Omental fat pad (tissue), 4 donors: ENCODE data around the gene PTPN11. TPM values are rescaled to one million over a fixed set of nuclear protein-coding genes. Genes with fewer than 3 reads are reported as not detected.

Source experiments
- ATAC-seq: fragments of 150-250 bp; one replicate; pipeline ENCODE4 v1.9.1; 2016; ENCODE audit warnings: mild to moderate bottlenecking, moderate library complexity; ENCODE audit not compliant: low FRiP score
- DNase-seq: peaks from one replicate; pipeline ENCODE4 v3.0.0-alpha.2; 2019; ENCODE audit warnings: low spot score
- total RNA-seq, 4 donors: library from RNA; depleted of rRNA; stranded (reverse); fragments of >200 nt; gene quantifications; one replicate each; pipeline ENCODE4 v1.1.0, GENCODE V29; 2016
- TF ChIP-seq, protein P1 (sequence below), 3 donors: fragments of 450-650 bp; IDR thresholded peaks; one replicate each; pipeline ENCODE4 v1.5.1; 2016 to 2017; ENCODE audit warnings: antibody characterized with exemption in 3 of 3, mild to moderate bottlenecking in 3 of 3, moderate library complexity in 2 of 3

PTPN11 gene
- total RNA-seq, 4 donors from 2014 or later, result 98.0 to 134 (median 122) TPM

DNA sequence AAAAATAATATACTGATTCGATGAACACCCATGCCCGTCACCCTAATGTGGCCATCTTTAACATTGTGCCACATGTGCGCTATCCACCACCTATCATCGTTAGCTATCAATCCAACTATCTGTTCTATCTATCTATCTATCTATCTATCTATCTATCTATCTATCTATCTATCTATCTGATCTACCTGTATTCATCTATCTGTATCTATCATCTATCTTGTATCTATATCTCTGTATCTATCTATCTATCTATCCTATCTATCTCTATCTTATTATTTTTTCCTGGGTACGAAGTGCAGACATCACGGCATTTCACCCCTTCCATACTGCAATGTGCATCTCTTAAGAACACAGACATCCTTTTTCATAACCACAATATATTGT is 106.7 kb downstream of the PTPN11 start:
- ATAC-seq (no peak), DNase-seq (no peak)
- TF ChIP-seq, protein P1, sequence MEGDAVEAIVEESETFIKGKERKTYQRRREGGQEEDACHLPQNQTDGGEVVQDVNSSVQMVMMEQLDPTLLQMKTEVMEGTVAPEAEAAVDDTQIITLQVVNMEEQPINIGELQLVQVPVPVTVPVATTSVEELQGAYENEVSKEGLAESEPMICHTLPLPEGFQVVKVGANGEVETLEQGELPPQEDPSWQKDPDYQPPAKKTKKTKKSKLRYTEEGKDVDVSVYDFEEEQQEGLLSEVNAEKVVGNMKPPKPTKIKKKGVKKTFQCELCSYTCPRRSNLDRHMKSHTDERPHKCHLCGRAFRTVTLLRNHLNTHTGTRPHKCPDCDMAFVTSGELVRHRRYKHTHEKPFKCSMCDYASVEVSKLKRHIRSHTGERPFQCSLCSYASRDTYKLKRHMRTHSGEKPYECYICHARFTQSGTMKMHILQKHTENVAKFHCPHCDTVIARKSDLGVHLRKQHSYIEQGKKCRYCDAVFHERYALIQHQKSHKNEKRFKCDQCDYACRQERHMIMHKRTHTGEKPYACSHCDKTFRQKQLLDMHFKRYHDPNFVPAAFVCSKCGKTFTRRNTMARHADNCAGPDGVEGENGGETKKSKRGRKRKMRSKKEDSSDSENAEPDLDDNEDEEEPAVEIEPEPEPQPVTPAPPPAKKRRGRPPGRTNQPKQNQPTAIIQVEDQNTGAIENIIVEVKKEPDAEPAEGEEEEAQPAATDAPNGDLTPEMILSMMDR (IDR thresholded peaks at IDR 0.05), result no peak

DNA sequence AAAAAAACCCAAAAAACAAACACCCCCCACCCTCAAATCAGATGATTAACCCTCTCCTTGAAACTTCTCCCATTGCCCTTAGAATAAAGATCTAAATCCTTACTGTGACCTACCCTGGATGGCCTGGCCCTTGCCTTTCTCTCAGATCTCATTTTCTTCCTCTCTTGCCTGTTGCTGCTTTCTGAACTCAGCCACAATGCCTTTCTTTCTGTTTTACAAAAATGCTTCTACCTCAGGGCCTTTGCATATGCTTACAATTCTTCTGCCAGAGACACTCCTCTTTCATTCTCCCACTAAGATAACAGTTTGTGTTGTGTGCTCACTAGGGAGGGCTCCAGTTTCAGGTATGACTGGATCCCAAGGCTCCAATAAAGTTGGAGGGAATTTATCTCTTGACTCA is 108.3 kb downstream of the PTPN11 start:
- TF ChIP-seq, protein P1 (IDR thresholded peaks at IDR 0.05), result no peak
- ATAC-seq, result no peak
- no peak for DNase-seq

DNA sequence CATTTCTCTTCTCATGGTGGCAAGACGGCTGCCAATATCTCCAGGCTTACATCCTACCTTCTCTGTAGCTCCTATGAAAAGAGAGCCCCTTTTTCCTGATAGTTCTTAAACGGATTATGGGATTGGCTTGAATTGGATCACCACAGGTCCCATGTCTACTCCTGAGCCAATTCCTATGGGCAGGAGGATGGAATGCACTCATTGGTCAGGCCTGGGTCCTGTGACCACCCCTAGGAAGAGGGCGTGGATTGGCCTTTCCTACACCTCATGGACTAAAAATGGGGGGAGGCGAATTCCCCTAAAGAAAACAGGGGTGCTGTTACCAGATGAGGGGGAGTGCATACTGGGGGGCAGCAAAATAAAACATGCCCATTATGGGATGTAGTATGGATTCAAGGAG is 108.8 kb downstream of the PTPN11 start:
- no peak for ATAC-seq
- DNase-seq, result no peak
- TF ChIP-seq, protein P1 (IDR thresholded peaks at IDR 0.05), result no peak

DNA sequence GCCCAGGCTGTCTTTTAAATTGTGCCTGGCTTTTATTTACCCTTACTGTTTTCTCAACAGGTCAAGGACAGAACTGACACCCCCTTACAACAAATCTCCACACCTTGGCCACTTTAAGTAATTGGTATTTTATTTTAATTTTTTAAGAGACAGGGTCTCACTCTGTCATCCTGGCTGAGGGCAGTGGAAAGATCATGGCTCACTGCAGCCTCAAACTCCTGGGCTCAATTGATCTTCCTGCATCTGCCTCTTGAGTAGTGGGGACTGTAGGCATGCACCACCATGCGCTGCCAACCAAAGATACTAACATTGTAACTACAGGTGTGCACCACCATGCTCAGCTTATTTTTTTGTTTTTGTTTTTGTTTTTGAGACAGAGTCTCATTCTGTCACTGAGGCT is 109.8 kb downstream of the PTPN11 start:
- ATAC-seq, result no peak
- TF ChIP-seq, protein P1 (IDR thresholded peaks at IDR 0.05), result no peak
- no peak for DNase-seq

DNA sequence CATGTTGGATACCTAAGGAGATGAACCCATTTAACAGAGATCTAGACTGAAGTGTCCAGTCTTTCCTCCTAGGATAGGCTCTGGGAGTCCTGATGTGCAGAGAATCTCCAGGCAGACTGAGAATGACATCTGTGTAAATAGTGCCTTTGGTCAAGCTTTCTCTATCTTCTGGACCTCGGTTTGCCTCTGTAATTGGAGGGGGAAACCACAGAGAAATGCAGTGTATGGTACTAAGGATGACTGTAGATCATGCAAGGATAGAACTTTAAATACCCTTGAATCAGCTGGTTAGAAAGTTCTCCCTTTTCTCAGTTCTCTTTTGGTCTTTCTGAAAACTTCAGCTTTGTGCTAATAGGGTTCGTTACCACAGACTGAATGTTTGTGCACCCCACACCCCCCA is 112.2 kb downstream of the PTPN11 start:
- TF ChIP-seq, protein P1 (IDR thresholded peaks at IDR 0.05), result no peak
- no peak for DNase-seq
- ATAC-seq, result no peak

DNA sequence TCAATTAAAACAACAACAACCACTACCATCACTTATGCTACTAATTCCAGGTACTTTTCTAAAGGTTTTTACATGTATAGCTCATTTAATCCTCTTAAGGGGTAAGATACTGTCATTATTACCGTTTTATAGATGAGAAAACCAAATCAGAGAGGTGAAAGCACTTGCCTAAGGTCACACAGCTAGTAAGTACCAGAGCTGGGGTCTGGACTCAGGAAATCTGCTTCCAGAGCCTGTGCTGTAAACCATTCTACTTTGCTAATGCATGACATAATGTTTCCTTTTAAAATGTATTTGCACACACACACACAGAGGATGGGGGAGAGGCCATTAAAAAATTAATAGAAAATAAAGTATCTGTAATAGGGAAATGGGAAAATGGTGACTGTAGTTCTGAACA is 113.4 kb downstream of the PTPN11 start:
- DNase-seq, result no peak
- no peak for ATAC-seq
- TF ChIP-seq, protein P1 (IDR thresholded peaks at IDR 0.05), result no peak

DNA sequence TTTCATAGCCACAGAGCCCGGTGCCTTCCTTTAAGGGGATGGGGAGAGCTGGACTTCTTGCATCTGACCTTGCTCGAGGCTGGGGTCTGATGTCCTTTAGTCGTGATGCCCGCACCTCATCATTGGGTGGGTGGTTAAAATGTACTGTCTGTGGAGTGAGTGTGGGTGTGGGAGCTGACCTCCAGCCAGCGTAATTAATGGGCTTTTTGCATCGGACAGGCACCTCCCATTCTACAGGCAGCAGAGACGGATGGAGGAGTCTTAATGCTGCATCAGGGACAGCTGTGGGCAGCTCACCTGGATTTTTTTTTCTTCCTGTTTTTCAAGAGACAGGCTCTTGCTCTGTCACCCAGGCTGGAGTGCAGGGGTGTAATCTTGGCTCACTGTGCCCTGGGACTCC is 114.8 kb downstream of the PTPN11 start:
- TF ChIP-seq, protein P1 (IDR thresholded peaks at IDR 0.05), result no peak
- DNase-seq (no peak), ATAC-seq (no peak)
